Measurements from ENCODE around the gene SLC44A5. TPM values are rescaled to one million over a fixed set of nuclear protein-coding genes. Genes with fewer than 3 reads are reported as not detected.

The SLC44A5 gene
- total RNA-seq, 4 donors from 2014 or later, result 0.22 to 0.57 (median 0.42) TPM

DNA sequence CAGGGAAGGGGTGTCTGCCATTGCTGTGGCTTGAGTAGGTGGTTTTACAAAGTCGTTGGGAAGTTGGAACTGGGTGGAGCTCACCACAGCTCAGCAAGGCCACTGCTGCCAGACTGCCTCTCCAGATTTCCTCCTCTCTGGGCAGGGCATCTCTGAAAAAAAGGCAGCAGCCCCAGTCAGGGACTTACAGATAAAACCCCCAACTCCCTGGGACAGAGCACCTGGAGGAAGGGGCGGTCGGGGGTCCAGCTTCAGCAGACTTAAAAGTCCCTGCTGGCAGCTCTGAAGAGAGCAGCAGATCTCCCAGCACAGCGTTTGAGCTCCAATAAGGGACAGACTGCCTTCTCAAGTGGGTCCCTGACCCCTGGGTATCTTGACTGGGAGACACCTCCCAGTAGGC is 352.6 kb downstream of the SLC44A5 start:
- TF ChIP-seq CTCF (IDR thresholded peaks at IDR 0.05; ENCODE audit: low read depth), result no peak

- TF ChIP-seq CTCF (IDR thresholded peaks at IDR 0.05; ENCODE audit: low read depth), result no peak
Measured at GRCh38 chr1:75257424-75257823, 353.5 kb downstream of the SLC44A5 start.

- TF ChIP-seq CTCF (IDR thresholded peaks at IDR 0.05; ENCODE audit: low read depth), result no peak
Measured at GRCh38 chr1:75245239-75245638, 365.7 kb downstream of the SLC44A5 start.

GRCh38 chr1:75243124-75243523 is 367.8 kb downstream of the SLC44A5 start:
- TF ChIP-seq CTCF (IDR thresholded peaks at IDR 0.05; ENCODE audit: low read depth), result no peak

DNA sequence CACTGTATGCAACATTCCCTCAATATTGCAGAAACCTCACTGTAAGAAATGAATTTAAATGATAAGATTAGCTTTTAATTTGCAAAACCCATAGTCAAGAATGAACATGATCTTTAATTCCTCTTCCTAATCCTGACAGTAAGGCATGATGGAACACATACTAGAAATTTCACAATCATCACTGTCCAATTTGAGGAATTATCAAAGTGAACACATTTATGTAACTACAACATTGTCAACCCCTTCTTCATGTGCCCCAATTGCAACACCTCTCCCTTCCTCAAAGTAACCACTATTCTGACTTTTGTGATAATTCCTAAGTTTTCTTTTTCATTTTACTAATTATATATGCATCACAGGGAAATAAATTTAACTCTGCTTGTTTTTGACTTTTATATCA is 373.6 kb downstream of the SLC44A5 start:
- no peak for TF ChIP-seq CTCF (IDR thresholded peaks at IDR 0.05; ENCODE audit: low read depth)

- TF ChIP-seq CTCF (IDR thresholded peaks at IDR 0.05; ENCODE audit: low read depth), result no peak
Measured at GRCh38 chr1:75234562-75234961, 376.4 kb downstream of the SLC44A5 start.

DNA sequence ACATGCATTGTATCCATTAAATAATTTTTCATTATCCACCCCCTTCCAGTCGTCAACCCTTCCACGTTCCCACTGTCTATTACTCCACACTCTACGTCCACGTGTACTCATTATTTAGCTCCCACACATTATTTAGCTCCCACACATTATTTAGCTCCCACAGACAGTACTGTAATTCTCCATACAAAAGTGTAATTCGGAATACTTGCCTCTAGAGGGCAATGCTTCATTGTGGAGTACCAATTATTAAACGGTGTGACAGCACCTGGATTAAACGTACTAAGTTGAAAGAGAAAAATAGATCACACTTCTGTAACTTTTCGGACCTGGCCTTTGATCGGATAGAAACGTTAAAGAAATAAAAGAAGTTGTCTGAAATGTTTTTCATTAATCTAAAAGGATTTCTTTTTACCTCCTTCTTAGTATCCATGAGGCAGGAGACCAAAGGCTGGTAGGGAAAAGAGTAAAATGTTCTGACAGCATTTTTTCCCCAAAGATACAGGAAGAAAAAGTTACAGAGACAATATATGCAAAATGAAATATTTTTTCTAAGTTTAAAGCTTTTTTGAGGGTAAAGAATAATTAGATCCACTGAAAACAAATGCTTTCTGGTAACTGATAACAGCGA is 377.5 kb downstream of the SLC44A5 start:
- no peak for TF ChIP-seq CTCF (IDR thresholded peaks at IDR 0.05; ENCODE audit: low read depth)

Measured in subcutaneous adipose tissue (tissue), 4 donors.